Neural cell (in vitro differentiated cells): Measurements from ENCODE around the gene XAF1. TPM values are rescaled to one million over a fixed set of nuclear protein-coding genes. Genes with fewer than 3 reads are reported as not detected.

Source experiments
- H2AFZ ChIP-seq: fragments of 200-600, 300-800 bp; sonication (generic), shearing (Covaris generic); 2 replicates; pipeline ENCODE4 v1.6.0; 2014; ENCODE audit warnings: low read depth, mild to moderate bottlenecking, antibody characterized with exemption, low read length, moderate library complexity
- H3F3A ChIP-seq: fragments of 200-600 bp; shearing (Covaris generic); 2 replicates; pipeline ENCODE4 v1.6.1; 2016; ENCODE audit warnings: mild to moderate bottlenecking, moderate library complexity, mixed read lengths, antibody characterized with exemption, low read length; ENCODE audit not compliant: insufficient read depth, poor library complexity, severe bottlenecking
- H3K27ac ChIP-seq: fragments of 200-600, 300-800 bp; sonication (generic), shearing (Covaris generic); 2 replicates; pipeline ENCODE4 v1.5.1; 2014; ENCODE audit warnings: mild to moderate bottlenecking, low read length, moderate library complexity
- H3K27me3 ChIP-seq: fragments of 300-800, 200-600 bp; sonication (generic), shearing (Covaris generic); 2 replicates; pipeline ENCODE4 v1.6.0; 2014; ENCODE audit warnings: mild to moderate bottlenecking, low read depth, low read length, moderate library complexity; ENCODE audit not compliant: insufficient read depth
- H3K36me3 ChIP-seq: fragments of 300-800, 200-600 bp; sonication (generic), shearing (Covaris generic); 2 replicates; pipeline ENCODE4 v1.5.1; 2014; ENCODE audit warnings: mild to moderate bottlenecking, antibody characterized with exemption, low read length, moderate library complexity; ENCODE audit not compliant: insufficient read depth
- H3K4me2 ChIP-seq: fragments of 300-800, 200-600 bp; sonication (generic), shearing (Covaris generic); 2 replicates; pipeline ENCODE4 v1.6.0; 2014; ENCODE audit warnings: mild to moderate bottlenecking, low read length
- H3K4me3 ChIP-seq: fragments of 300-800, 200-600 bp; sonication (generic), shearing (Covaris generic); 2 replicates; pipeline ENCODE4 v1.5.1; 2014; ENCODE audit warnings: mild to moderate bottlenecking, low read length, moderate library complexity
- H3K79me2 ChIP-seq: fragments of 200-600 bp; shearing (Covaris generic); replicated peaks from 2 replicates; pipeline ENCODE4 v1.6.0; 2014; ENCODE audit warnings: mild to moderate bottlenecking, low read length, moderate library complexity; ENCODE audit not compliant: insufficient read depth
- H3K9ac ChIP-seq: fragments of 300-800, 200-600 bp; sonication (generic), shearing (Covaris generic); 2 replicates; pipeline ENCODE4 v1.6.1; 2016; ENCODE audit warnings: mild to moderate bottlenecking, low read length, mixed read lengths
- H3K9me2 ChIP-seq: fragments of 200-600 bp; shearing (Covaris generic); 2 replicates; pipeline ENCODE4 v1.6.1; 2016; ENCODE audit warnings: mild to moderate bottlenecking, low read length, mixed read lengths; ENCODE audit not compliant: insufficient read depth
- H3K9me3 ChIP-seq: fragments of 200-600, 300-800 bp; sonication (generic), shearing (Covaris generic); 2 replicates; pipeline ENCODE4 v1.6.1; 2016; ENCODE audit warnings: mild to moderate bottlenecking, mixed run types, low read length, moderate library complexity, mixed read lengths
- H4K20me1 ChIP-seq: fragments of 200-600 bp; shearing (Covaris generic); 2 replicates; pipeline ENCODE4 v1.6.1; 2016; ENCODE audit warnings: mild to moderate bottlenecking, mixed run types; ENCODE audit not compliant: insufficient read depth
- EP300 ChIP-seq: fragments of 450-650 bp; conservative IDR thresholded peaks from 2 replicates; pipeline ENCODE4 v1.6.1; 2014; ENCODE audit warnings: antibody characterized with exemption, mild to moderate bottlenecking, moderate library complexity; ENCODE audit not compliant: poor library complexity, severe bottlenecking
- EZH2 ChIP-seq: fragments of 200-600, 300-800 bp; shearing (Covaris generic), sonication (generic); IDR thresholded peaks from 2 replicates; pipeline ENCODE4 v1.6.1; 2014; ENCODE audit warnings: antibody characterized with exemption, low read length, borderline replicate concordance, mild to moderate bottlenecking; ENCODE audit not compliant: insufficient read depth, poor library complexity, severe bottlenecking
- MXI1 ChIP-seq: fragments of 450-650 bp; conservative IDR thresholded peaks from 2 replicates; pipeline ENCODE4 v1.6.1; 2014; ENCODE audit warnings: antibody characterized with exemption, mild to moderate bottlenecking; ENCODE audit not compliant: poor library complexity, severe bottlenecking
- POLR2AphosphoS5 ChIP-seq: IDR thresholded peaks from 2 replicates; pipeline ENCODE4 v1.6.1; 2012
- RAD21 ChIP-seq: fragments of 450-650 bp; conservative IDR thresholded peaks from 2 replicates; pipeline ENCODE4 v1.6.1; 2014; ENCODE audit warnings: antibody characterized with exemption, mild to moderate bottlenecking, moderate library complexity
- SMC3 ChIP-seq: fragments of 450-650 bp; conservative IDR thresholded peaks from 2 replicates; pipeline ENCODE4 v1.6.1; 2014; ENCODE audit warnings: antibody characterized with exemption, mild to moderate bottlenecking, moderate library complexity; ENCODE audit not compliant: poor library complexity
- TAF1 ChIP-seq: IDR thresholded peaks from 2 replicates; pipeline ENCODE4 v1.6.1; 2012; ENCODE audit warnings: low read depth
- polyA plus RNA-seq: library from polyadenylated mRNA; depleted of rRNA; stranded (reverse); fragments of >200 nt; gene quantifications from 2 replicates; pipeline ENCODE4 v1.2.3, GENCODE V29; 2014
- TF ChIP-seq, protein P1 (sequence below): fragments of 450-650 bp; IDR thresholded peaks from 2 replicates; pipeline ENCODE4 v1.5.1; 2014; ENCODE audit warnings: antibody characterized with exemption, mild to moderate bottlenecking, moderate library complexity; ENCODE audit not compliant: poor library complexity, severe bottlenecking
- TF ChIP-seq, protein P2 (sequence below): IDR thresholded peaks from 2 replicates; pipeline ENCODE4 v1.6.1; 2012; ENCODE audit warnings: borderline replicate concordance

Gene XAF1
- polyA plus RNA-seq, 1 donor from 2014 or later, result not detected

DNA sequence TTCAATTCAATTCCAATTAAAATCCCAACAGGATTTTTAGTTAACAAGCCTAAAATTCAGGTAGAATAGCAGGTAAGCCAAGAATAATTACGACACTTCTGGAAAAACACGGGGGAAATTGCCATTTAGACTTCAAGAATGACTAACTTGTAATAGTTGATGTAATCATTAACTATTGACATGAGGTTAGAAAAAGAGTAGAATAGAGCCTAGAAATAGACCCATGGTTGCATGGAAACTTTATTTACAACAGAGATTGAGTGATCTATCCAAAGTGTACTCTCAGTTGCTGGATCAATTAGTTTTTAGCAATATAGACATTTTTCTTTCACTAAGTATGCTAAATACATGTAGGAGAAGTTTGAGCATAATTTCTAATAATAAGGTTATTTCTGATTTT lies 39.1 kb upstream of the XAF1 start:
- no peaks in the 10 kb centered on the region for H3F3A ChIP-seq
- H3K27me3 ChIP-seq, result peaks cover 30% of the 10 kb centered on the region
- TF ChIP-seq, protein P1, sequence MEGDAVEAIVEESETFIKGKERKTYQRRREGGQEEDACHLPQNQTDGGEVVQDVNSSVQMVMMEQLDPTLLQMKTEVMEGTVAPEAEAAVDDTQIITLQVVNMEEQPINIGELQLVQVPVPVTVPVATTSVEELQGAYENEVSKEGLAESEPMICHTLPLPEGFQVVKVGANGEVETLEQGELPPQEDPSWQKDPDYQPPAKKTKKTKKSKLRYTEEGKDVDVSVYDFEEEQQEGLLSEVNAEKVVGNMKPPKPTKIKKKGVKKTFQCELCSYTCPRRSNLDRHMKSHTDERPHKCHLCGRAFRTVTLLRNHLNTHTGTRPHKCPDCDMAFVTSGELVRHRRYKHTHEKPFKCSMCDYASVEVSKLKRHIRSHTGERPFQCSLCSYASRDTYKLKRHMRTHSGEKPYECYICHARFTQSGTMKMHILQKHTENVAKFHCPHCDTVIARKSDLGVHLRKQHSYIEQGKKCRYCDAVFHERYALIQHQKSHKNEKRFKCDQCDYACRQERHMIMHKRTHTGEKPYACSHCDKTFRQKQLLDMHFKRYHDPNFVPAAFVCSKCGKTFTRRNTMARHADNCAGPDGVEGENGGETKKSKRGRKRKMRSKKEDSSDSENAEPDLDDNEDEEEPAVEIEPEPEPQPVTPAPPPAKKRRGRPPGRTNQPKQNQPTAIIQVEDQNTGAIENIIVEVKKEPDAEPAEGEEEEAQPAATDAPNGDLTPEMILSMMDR, result no peak
- TF ChIP-seq EP300 (no peak), SMC3 (no peak), POLR2AphosphoS5 (no peak), EZH2 (no peak), RAD21 (no peak), MXI1 (no peak), TAF1 (no peak)
- TF ChIP-seq, protein P2, sequence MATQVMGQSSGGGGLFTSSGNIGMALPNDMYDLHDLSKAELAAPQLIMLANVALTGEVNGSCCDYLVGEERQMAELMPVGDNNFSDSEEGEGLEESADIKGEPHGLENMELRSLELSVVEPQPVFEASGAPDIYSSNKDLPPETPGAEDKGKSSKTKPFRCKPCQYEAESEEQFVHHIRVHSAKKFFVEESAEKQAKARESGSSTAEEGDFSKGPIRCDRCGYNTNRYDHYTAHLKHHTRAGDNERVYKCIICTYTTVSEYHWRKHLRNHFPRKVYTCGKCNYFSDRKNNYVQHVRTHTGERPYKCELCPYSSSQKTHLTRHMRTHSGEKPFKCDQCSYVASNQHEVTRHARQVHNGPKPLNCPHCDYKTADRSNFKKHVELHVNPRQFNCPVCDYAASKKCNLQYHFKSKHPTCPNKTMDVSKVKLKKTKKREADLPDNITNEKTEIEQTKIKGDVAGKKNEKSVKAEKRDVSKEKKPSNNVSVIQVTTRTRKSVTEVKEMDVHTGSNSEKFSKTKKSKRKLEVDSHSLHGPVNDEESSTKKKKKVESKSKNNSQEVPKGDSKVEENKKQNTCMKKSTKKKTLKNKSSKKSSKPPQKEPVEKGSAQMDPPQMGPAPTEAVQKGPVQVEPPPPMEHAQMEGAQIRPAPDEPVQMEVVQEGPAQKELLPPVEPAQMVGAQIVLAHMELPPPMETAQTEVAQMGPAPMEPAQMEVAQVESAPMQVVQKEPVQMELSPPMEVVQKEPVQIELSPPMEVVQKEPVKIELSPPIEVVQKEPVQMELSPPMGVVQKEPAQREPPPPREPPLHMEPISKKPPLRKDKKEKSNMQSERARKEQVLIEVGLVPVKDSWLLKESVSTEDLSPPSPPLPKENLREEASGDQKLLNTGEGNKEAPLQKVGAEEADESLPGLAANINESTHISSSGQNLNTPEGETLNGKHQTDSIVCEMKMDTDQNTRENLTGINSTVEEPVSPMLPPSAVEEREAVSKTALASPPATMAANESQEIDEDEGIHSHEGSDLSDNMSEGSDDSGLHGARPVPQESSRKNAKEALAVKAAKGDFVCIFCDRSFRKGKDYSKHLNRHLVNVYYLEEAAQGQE, result no peak
- peaks cover 6% of the 10 kb centered on the region for H3K9me3 ChIP-seq
- no peaks in the 10 kb centered on the region for H4K20me1 ChIP-seq
- H3K4me3 ChIP-seq, result no peak overlapping the region
- no peak overlapping the region for H3K9ac ChIP-seq
- no peak overlapping the region for H3K4me2 ChIP-seq
- no peak overlapping the region for H3K27ac ChIP-seq
- H3K9me2 ChIP-seq, result no peaks in the 10 kb centered on the region
- no peak overlapping the region for H2AFZ ChIP-seq
- H3K36me3 ChIP-seq, result no peaks in the 10 kb centered on the region
- H3K79me2 ChIP-seq, result no peaks in the 10 kb centered on the region

DNA sequence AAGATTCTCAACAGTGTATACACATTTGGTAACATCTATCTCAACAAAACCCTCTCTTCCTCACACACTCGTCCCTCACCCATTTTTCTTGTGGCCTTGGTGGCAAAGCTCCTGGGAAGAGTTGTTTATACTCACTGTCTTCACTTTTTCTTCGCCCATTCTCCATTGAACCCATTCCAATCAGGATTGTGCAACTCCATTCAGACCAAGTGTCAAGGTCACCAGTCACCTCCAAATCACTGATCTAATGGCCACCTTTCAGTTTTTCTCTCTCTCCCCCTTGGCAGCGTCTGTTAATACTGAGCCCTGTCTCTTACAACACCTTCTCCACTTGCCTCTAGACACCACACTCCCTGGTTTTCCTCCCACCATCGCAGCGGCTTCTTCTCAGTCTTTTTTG lies 34.1 kb upstream of the XAF1 start:
- Histone ChIP-seq H3K9ac (no peak overlapping the region), H3K9me2 (no peaks in the 10 kb centered on the region), H3F3A (no peaks in the 10 kb centered on the region), H3K4me2 (no peak overlapping the region), H3K36me3 (no peaks in the 10 kb centered on the region), H3K79me2 (no peaks in the 10 kb centered on the region), H3K27me3 (no peaks in the 10 kb centered on the region), H3K27ac (no peak overlapping the region), H3K9me3 (no peaks in the 10 kb centered on the region), H3K4me3 (no peak overlapping the region), H2AFZ (no peak overlapping the region), H4K20me1 (no peaks in the 10 kb centered on the region)
- TF ChIP-seq SMC3 (no peak), TAF1 (no peak), RAD21 (no peak), EP300 (no peak), POLR2AphosphoS5 (no peak), MXI1 (no peak), EZH2 (no peak)
- TF ChIP-seq, protein P1, result no peak
- TF ChIP-seq, protein P2, result no peak
